DOHH2 (cell line): Measurements from ENCODE around the gene CDCP1.

Experiments used
- CTCF ChIP-seq: fragments of 200-600 bp; sonication (generic); IDR thresholded peaks from one replicate; pipeline ENCODE4 v1.5.1; 2014; ENCODE audit warnings: antibody characterized with exemption, mild to moderate bottlenecking, low read depth, low read length; ENCODE audit not compliant: poor library complexity, severe bottlenecking
- EZH2phosphoT487 ChIP-seq: fragments of 200-600 bp; sonication (generic); IDR thresholded peaks from 2 replicates; pipeline ENCODE4 v1.6.1; 2017; ENCODE audit warnings: borderline replicate concordance, mild to moderate bottlenecking, antibody characterized with exemption, low read length, moderate library complexity, mixed read lengths

DNA sequence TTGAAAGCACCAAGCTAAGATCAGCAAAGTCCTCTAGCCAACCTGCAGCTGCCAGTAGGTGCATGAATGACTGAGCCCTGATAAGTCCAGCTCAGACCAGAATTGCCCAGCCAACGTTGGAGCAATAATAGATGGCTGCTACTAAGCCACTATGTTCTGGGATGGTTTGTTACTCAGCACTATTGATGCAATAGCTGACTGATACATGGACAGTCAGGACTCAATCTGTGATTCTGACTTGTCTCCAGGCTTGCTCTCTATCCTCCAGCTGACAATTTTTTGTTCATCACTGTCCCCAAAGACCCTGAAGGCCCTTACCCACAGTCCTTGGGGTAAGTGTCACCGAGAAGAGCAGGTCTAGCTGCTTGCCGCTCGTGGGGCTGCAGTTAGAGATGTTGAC, 55.3 kb downstream of the CDCP1 start:
- no peak for TF ChIP-seq CTCF
- TF ChIP-seq EZH2phosphoT487 = no peak
